K562 (cell line): ENCODE data around the gene OCIAD1.
"Not testable (repeated sequence)": the region's sequence is repeated elsewhere in the genome, so short reads cannot be mapped to it uniquely, and the experiment has no call there.

ENCODE experiments used
- ATF3 ChIP-seq, 2 experiments: fragments of 450-650 bp in 1 of 2; sonication (generic) in 1 of 2; formaldehyde crosslinking in 1 of 2; IDR thresholded peaks in 1 of 2; conservative IDR thresholded peaks in 1 of 2; 2 replicates each; pipeline versions ENCODE4 v1.6.1 to v1.8.1; 2016 to 2023; ENCODE audit warnings: mild to moderate bottlenecking in 2 of 2, moderate library complexity in 2 of 2, inconsistent platforms in 1 of 2, missing genetic modification reagents in 1 of 2
- CHD4 ChIP-seq: fragments of 200-600 bp; sonication (generic); IDR thresholded peaks from 3 replicates; pipeline ENCODE4 v1.6.1; 2012; ENCODE audit warnings: low read depth, mild to moderate bottlenecking, mixed read lengths, low read length, inconsistent platforms; ENCODE audit not compliant: insufficient read depth, insufficient replicate concordance, poor library complexity, severe bottlenecking
- CTCF ChIP-seq, 3 experiments: IDR thresholded peaks in 2 of 3; conservative IDR thresholded peaks in 1 of 3; 2 replicates each; pipeline ENCODE4 v1.5.1; 2011 to 2012; ENCODE audit warnings: low read length in 3 of 3, mild to moderate bottlenecking in 3 of 3, control low read depth in 2 of 3, improper control_type of control experiment in 1 of 3, inconsistent platforms in 1 of 3, low read depth in 1 of 3, mixed read lengths in 1 of 3, moderate library complexity in 1 of 3; ENCODE audit not compliant: insufficient read depth in 2 of 3
- DNMT1 ChIP-seq: fragments of 450-650 bp; IDR thresholded peaks from 2 replicates; pipeline ENCODE4 v1.6.1; 2016; ENCODE audit warnings: antibody characterized with exemption, mild to moderate bottlenecking
- ELF4 ChIP-seq: fragments of 450-650 bp; formaldehyde crosslinking; IDR thresholded peaks from 2 replicates; pipeline ENCODE4 v1.4.0; 2022; ENCODE audit warnings: missing genetic modification characterization
- JUND ChIP-seq, 2 experiments: IDR thresholded peaks; 2 replicates in 1 of 2; 3 replicates in 1 of 2; pipeline ENCODE4 v1.6.1; 2011; ENCODE audit warnings: borderline replicate concordance in 2 of 2, low read depth in 2 of 2, low read length in 2 of 2, improper control_type of control experiment in 1 of 2, missing biosample characterization in 1 of 2, missing genetic modification characterization in 1 of 2, missing genetic modification reagents in 1 of 2
- L3MBTL2 ChIP-seq: fragments of 450-650 bp; IDR thresholded peaks from 2 replicates; pipeline ENCODE4 v1.6.1; 2016; ENCODE audit warnings: mild to moderate bottlenecking, moderate library complexity
- SRSF1 ChIP-seq: fragments of 200-400 bp; formaldehyde crosslinking; IDR thresholded peaks from 2 replicates; pipeline ENCODE4 v1.6.1; 2017; ENCODE audit warnings: mild to moderate bottlenecking, low read depth, low read length, moderate library complexity

- not testable (repeated sequence) for TF ChIP-seq CTCF (IDR thresholded peaks at IDR 0.05 in 2 of 3, conservative IDR thresholded peaks at IDR 0.05 in 1 of 3; ENCODE audit: insufficient read depth in 2 of 3, low read depth in 1 of 3, low read length in 3 of 3); JUND (IDR thresholded peaks at IDR 0.05; ENCODE audit: borderline replicate concordance, low read depth, low read length); JUND (tag; IDR thresholded peaks at IDR 0.05; ENCODE audit: borderline replicate concordance, low read depth, low read length); L3MBTL2; ATF3 (IDR thresholded peaks at IDR 0.05); ATF3 (CRISPR knock-in tag; conservative IDR thresholded peaks at IDR 0.05); CHD4; DNMT1; SRSF1; ELF4 (CRISPR knock-in tag)
These were observed 58.9 kb downstream of the OCIAD1 start for GRCh38 chr4:48889750-48890149.
